ENCODE measurements around the gene MVP.
"Not testable (repeated sequence)": the region's sequence is repeated elsewhere in the genome, so short reads cannot be mapped to it uniquely, and the experiment has no call there.

The MVP gene

DNA sequence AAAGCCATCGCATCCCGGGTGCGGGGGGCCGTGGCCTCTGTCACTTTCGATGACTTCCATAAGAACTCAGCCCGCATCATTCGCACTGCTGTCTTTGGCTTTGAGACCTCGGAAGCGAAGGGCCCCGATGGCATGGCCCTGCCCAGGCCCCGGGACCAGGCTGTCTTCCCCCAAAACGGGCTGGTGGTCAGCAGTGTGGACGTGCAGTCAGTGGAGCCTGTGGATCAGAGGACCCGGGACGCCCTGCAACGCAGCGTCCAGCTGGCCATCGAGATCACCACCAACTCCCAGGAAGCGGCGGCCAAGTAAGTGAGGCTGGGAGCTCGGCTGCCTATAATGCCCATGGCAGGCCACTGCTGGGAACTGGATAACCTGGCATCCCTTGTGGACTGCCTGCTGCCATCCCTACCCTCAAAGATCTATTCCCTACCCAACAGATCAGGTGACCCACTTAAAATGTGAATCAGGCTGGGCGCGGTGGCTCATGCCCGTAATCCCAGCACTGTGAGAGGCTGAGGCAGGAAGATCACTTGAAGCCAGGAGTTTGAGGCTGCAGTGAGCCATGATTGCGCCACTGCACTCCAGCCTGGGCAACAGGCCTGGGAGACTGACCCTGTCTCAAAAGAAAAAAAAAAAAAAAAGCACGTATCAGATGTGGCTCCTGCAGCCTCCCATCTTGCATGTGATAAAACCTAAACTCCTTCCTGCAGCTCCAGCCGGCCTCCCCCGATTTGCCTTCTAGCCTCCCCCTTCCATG lies 24.5 kb downstream of the MVP start:
- no peak for DNase-seq

DNA sequence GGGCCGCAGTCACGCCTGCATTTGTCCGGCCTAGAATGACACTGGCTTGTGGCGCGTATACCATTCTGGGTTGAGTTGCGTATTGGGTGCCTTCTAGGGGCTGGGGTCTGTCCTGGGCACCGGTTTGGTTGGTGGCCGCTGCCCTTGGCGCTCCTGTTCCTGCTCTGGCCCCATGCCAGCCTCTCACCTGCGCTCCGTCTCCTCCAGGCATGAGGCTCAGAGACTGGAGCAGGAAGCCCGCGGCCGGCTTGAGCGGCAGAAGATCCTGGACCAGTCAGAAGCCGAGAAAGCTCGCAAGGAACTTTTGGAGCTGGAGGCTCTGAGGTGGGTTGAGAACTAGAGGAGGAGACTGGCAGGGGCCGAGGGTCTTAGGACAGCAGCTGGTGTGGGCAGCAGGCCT lies 25.4 kb downstream of the MVP start:
- no peak for DNase-seq

DNA sequence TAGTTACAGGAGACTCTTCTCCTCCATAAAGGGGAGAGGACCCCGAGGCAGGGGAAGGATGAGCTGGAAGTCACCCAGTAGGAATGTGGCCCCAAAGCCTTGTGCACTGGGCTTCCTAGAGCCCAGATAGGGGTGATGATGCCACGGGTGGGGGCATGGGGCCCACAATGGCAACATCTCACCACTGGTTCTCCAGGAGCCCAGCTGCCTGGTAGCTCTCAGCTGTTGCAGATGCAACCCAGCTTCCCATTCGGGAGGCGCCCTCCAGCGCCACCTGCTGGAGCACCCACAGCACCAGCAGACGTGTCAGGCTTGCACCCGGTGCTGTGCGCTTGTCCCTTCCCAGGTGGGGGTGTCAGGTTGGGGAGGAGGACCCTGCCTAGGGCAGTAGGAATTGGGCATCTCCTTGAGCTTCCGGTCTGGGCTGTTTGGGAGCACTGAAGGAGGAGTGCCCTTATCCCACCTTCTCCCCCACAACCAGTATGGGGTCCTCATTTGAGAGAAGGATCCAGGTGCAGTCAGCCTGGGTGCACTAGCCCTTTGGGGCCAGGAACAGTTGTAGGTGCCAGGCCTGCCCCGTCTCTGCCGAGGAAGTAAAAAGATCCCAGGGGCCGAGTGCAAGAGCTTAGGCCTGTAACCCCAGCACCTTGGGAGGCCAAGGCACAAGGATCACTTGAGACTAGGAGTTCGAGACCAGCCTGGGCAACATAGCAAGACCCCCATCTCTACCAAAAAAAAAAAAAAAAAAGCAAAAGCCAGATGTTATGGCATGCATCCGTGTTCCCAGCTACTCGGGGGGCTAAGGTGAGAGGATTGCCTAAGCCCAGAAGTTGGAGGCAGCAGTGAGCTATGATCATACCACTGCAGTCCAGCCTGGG lies 28.4 kb downstream of the MVP start:
- DNase-seq, result peak; percentile 63

DNA sequence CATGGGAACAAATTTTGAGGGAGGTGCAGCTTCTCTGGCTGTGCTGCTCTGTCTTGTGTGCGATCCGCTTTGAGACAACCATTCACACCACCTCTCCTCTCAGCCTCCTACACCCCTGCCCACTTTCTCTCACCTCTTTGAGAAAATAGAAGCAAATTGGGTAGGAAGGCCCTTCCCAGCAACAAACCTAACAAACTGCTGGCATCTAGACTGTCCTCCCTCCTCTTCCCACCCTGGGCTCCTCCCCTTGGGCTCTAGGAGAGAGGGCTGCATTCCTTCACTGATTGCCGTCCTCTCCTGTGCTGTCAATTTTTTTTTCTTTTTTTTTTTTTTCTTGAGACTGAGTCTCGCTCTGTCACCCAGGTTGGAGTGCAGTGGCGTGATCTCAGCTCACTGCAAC lies 29.2 kb downstream of the MVP start:
- no peak for DNase-seq

DNA sequence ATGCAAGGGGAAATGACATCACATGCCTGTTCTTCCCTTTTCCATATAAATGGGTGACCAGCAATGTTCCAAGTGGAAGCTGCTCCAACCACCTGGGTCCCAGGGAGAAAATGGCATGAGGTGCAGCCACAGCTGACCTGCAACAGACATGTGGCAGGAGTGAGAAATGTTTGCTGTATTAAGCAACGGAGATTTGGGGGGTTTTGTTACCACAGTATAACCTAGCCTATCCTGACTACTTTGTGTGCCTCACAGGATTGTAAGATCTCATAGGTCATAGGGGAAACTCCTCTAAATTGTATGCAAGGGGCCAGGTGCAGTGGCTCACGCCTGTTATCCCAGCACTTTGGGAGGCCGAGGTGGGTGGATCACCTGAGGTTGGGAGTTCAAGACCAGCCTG lies 30.7 kb downstream of the MVP start:
- no peak for DNase-seq

DNA sequence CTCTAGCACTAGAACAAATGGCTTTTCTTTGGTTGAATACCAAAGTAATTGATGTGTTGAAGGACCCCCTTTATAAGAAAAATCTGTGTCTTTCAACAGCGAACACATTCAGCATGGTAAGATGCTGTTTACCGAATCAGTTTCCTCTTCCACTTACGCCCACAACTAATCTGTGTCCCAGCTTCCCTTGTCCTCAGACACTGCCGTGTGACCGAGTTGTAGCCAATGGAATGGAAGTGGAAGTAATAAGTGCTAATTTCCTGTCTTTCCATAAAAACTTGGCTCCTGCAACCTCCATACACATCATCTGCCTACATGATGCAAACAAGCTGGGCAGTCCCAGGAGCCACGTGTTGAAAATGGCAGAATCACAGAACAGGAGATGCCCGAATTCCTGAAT lies 32.4 kb downstream of the MVP start:
- DNase-seq, result no peak

DNA sequence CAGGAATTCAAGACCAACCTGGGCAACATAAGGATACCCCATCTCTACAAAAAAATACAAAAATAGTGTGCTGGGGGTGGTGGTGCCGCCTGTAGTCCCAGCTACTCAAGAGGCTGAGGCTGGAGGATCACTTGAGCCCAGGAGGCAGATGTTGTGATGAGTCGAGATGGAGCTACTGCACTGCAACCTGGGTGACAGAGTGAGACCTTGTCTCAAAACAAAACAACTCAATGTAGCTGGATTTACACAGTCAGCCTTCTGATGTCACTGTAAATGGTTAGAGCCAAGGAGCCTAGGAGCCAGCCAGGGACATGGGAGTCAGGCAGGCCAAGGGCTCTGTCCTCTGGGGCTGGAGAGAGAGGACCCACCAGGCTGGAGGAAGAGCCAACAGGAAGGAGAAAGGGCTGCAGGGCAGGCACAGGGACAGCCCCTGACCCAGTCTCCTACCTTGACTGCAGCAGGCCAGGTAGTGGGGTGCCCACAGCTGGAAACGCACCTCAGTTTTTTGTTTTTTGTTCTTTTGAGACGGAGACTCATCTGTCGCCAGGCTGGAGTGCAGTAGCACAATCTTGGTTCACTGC lies 34.3 kb downstream of the MVP start:
- no peak for DNase-seq

DNA sequence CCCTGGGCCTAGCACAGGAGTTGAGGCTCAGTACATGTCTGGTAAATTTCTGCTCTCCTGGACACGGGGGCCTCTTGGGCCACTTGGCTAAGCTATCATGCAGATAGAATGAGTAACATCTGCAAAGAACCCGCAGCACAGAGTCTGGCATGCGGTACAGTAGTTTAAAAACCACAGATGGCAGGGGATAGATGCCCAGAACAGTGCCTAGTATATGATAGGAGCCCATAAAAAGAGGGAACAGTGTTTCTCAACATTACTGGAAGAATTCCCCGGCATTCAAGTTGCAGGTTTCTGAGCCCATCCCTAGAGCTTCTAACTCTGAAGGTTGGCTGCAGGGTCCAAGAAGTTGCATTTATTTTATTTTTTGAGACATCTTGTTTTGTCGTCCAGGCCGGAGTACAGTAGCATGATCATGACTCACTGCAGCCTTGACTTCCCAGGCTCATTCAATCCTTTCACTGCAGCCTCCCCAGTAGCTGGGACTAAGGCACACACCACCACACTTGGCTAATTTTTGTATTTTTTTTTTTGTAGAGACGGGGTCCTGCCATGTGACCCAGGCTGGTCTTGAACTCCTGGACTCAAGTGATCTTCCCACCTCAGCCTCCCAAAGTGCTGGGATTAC lies 37.0 kb downstream of the MVP start:
- DNase-seq, result no peak

DNA sequence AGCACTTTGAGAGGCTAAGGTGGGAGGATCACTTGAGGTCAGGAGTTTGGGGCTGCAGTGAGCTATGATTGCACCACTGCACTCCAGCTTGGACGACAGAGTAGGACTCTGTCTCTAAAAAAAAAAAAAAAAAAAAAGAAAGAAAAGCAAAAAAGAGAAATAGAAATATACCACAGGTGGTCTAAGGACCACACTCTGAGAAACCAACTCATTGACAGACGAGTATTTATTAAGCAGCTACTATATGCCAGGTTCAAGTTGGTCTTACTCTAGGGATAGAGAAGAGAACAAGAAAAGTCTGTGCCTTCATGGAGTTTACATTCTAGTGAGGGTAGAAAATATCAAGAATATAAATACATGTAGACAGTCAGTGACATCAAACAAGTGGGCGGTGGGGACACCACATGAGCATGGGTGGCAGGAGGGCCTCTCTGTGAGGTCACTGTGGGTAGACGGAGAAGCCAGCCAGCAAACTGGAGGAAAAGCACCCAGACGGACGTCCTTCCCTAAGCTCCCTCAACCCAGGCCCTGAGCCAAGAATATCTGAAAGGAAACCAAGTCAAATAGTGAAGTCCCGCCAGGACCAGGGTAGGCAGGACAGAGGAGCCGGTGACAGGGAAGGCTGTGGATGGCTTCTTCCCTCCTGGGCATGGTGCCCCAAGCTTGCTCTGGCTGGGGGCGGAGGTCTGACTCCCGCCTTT lies 38.0 kb downstream of the MVP start:
- no peak for DNase-seq

DNA sequence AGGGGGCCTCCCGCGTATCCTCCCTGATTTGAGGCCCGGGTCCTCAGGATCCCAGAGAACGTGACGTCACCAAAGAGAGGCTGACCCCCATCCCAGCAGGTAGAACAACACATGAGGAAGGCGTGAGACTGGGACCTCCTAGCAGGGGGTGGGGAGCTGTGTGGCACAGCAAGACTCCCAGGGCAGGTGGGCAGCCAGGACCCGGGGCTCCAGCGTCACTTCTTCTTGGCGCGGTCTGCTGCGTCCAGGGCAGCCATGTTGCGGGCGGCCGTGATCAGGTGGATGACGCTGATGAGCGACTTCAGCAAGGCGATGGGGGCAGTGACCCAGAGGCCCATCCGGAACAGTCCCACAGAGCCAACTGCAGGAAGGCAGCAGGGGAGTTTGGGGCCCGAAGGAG lies 38.7 kb downstream of the MVP start:
- DNase-seq, result no peak

DNA sequence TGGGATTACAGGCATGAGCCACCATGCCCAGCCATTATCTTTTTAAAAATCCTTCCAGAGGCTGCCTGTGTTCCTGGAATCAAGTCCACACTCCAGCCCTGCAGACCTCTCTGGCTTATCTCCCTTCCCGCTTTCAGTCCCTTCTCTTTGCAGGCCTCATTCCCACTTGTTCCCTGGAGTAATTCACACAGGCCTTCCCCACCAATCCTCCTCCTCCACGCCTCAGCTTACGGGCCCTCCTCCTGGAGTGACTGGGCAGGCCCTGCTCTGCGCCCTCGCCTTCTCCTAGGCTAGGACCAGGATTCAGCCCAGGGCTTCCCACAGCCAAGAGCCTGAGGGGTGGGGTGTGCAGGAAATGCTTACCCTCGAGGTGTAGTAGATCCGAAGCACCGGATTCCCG lies 40.0 kb downstream of the MVP start:
- DNase-seq, result no peak

DNA sequence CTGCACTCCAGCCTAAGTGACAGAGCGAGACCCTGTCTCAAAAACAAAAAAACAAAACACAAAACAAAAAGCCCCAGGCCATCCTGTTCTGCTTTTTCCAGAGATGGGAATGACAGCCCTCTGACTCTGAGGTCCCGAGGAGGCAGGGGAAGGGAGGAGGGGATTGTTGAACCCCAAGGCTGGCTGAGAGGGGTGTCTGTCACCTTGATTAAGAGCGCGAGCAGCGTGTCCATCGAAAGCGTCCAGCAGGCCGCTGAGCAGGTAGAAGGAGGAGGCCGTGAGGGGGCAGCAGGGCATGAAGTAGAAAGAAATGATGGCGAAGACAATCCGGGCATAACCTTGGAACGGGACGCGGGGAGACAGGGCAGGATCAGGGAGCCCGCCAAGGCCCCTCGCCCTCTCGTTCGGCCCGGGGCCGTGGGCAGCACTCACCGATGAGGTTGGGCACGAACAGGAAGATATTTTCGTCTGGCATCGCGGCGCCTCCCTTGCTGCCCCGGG lies 42.2 kb downstream of the MVP start:
- DNase-seq, result no peak

DNA sequence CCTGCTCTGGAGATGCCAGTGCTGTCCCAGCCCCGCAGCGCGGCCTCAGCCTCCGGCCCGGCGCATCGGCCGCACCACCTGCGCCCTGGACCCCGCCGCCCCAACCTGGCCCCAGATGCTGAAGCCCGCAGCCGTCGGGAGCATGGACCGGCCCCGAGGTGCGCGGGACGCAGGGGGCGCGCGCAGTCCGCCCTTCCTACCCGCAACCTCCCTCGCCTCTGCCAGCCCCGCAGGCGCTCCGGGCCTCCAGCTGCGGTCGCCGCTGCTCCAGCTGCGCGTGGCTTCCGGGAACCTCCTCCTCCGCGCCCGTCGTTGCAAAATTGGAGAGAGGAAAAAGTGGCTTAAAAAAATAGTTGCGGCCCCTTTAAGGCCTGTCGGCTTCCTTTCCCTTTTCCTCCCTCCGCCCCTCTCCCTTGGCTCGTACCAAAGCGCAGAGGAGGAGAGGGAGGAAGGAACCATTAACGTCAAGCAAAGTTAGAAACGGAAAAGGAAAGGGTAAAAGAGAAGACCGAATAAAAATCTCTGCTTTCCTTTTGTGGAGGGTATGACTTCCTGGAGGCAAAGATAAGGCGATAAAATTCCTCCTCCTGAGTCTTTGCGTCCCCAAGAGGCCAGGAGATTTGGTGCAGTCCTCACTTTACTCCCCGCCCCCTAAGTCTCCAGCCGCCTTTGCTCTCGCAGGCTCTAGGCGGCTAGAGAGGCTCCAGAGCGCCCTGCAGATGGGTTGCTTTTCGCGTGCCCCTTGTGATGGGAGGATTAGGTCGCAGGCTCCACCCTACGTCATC lies 42.8 kb downstream of the MVP start, which contains the start of gene CDIPT:
TSS of gene CDIPT (minus strand) at position 343 of the 785 bp plus-strand sequence. CDS start 369 bp downstream, outside the sequence.
- peak; percentile 94 for DNase-seq

DNA sequence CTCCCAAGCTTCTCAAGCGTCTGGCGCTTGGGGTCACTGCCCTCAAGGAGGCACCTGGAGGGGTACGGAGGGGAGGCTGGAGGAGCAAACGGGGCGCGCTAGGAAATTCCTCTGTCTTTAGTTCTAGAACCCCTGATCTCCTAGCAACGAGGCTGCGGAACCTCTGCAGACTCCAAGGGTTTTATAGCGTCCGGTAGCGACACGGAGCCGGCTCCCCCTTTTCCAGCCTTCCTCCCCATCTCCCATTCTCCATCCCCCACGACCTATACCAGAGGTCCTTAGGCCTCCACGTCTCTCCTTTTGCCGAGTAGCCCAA lies 43.4 kb downstream of the MVP start:
- DNase-seq, result no peak

DNA sequence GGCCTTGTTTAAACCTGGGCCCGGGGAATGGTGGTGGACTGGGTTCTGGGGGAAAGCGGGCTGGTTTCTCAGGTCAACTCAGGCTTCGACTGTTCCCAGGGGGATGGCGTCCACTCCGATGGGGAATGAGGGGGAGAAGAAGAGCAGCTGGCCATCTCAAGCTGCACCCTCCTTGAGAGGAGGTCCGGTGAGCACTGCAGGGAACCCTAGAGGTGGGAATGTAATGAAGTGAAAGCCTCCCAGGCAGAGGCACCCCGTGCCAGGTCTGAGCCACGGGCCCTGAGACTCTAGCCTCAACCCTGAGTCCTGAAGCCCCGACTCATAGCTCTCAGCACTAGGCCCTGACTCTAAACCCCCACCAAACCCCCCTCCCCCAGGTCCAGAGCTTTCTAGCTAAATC lies 43.9 kb downstream of the MVP start:
- DNase-seq, result no peak

DNA sequence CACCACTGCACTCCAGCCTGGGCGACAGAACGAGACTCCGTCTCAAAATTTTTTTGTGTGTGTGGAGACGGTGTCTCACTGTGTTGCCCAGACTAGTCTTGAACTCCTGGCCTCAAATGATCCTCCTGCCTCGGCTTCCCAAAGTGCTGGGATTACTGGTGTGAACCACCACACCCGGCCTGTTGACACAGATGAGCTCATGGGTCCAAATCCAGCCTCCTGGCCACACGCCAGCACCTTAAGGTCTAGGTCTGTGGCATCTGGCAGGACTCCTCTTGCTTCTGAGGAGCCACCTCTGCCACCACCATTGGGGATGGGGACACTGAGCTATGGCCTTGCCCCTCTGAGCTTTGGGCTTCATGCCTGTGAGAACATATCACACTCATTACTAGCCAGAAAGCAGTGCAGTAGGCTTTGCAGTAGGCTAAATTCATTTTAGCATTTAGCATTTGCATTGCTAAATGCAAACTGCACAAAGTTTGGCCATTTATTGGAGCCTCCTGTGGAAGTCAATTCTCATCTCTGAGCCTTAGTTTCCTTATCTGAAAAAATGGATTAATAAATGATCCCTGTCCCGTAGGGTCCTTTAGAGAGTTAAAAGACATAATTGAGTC lies 48.2 kb downstream of the MVP start:
- DNase-seq, result no peak

DNA sequence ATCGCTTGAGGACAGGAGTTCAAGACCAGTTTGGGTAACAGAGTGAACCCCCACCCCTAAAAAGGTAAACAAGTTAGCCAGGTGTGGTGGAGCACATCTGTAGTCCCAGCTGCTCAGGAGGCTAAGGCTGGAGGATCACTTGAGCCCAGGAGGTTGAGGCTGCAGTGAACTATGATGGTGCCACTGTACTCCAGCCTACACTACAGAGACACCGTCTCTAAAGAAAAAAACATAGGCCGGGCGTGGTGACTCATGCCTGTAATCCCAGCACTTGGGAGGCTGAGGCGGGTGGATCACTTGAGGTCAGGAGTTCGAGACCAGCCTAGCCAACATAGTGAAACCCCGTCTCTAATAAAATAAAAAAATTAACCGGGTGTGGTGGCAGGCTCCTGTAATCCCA lies 48.8 kb downstream of the MVP start:
- not testable (repeated sequence) for DNase-seq

DNA sequence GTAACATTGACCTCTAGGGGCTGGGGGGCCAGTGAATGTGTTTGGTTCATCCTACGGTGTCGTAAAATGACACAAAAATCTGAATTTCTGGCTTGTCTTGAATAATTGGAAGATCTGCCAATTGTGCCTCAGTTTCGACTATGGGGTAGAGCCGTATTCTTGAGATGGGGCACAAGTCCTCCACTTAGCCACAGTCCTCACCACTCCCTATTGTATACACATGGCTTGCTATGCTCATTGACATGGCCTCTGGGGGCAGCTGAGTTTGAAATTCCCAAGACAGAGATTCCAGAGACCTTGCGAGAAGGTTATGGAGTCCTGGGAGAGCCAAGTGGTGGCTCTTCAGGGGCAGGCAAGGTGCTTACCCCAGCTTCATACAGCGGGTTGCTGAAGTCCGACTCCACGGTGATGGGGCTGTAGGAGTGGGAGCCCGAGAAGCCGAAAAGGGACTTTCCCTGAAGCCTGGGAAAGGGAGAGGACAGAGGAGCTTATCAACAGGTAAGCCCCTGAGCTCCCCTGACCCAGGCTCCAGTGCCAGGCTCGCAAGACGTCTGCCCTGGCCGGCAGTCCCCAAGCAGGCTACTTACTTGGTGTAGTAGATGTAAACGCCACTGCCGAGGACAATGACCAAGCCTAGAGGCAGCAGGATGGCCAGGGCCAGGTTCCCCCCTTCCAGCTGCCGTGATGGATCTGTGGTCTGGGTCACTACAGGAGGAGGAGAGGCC lies 51.7 kb downstream of the MVP start:
- DNase-seq, result no peak

DNA sequence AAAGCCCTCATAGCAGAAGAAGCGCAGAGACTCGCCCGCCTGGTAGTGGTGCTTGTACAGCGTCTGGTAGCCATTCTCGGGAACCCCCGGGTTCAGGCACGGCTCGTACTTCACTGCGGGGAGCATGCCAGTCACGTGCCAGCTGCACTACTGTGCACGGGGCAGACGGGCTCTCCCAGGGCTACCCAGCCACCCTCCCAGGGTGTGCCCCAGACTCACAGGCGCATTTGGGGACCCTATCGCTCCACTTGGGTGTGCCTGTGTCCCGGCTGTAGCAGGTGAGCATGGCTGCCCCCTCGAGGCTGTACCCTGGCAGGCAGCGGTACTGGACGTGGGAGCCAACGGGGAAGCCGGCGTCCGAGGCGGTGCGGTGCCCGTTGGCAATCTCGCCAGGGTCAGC lies 53.1 kb downstream of the MVP start:
- no peak for DNase-seq

DNA sequence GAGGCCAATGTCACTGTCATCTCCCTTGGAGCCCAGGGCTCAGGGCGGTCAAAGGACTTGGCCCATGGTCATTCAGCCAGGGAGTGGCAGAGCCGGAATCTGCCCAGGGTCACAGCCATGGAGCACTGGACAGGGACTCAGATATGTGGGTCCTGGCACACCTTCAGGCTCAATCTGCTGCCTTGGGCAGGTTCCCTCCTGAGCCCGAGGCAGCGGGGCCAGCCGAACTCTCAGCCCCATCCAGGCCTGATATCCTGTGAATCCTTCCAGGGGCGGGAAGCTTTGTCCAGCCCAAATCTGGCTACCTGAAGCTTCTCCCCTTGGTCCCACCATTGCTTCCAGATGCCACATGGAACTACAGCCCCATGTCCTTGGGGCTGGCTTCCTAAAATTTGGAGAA lies 54.9 kb downstream of the MVP start:
- no peak for DNase-seq

DNA sequence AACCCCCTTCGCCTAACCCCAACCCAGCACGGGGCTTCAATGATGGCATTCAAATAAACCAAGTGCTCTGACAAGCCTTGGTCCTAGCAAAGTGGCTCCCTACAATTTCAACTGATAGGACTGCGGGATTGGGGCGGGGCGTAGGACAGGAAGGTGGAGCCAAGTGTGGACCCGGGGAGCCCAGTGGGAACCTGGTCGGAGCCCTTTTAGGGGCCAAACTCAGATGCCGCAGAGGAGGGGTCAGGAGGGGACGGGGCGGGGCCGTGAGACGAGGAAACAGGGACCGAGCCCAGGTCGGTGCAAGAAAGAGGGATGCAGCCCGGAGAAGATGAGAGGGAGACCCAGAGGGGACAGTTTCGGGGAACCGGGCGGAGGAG lies 55.9 kb downstream of the MVP start:
- no peak for DNase-seq
